NCI-H1092 treated with DMSO at 0.1 percent for 48 hours (cell line): ENCODE results near the gene MEAK7.

Experiments
- DNase-seq: peaks from one replicate; lab custom pipeline; 2025; lab: John Stamatoyannopoulos, UW

MEAK7 gene

DNA sequence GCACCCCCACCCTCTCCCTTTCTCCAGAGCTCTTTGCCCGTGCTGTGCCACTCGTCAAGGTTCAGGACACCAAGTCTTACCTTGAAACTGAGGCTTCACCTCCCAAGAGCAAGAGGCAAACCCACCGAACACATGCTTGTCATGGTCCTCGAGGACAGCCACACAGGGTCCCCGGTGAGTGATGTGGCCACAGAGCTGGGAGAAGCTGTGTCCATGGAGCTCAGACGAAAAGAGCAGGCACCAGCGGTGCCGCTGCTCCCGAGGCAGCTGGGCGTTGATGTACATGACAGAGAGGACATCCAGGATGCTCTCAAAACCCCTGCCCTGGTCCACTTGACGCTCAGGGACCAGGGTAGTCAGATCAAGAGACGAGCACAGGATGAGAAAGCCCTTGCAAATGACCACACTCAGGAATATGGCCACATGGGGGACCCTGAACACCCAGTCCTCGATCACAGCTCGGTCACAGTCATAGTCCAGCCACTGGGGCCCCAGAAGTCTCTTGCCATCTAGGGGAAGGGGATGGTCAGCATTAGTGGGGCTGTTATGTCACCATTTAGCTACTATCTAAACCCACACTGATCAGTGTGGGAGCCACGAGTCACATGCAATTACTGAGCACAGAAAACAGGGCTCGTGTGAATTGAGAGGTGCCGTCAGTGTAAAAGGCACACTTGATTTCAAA lies 17.8 kb downstream of the MEAK7 start:
- no peak for DNase-seq

DNA sequence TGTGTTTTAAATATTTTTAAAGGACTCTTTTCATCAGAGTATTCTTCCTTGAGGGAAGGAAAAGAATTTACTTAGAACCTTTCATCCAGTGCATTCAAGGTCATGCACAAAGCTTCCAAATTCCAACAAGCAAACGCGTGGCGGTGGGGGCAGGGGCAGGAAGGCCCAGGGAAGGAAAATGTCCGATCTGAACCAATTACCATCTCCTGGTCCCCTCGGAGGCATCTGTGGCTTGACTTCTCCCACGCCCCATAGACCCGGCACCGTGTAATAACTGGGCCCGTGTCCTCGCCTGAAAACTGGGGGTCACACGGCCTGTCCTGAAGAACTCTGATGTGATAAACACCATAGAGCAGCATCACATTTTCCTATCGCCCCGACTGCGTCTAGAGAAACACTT lies 18.3 kb downstream of the MEAK7 start:
- DNase-seq = no peak

DNA sequence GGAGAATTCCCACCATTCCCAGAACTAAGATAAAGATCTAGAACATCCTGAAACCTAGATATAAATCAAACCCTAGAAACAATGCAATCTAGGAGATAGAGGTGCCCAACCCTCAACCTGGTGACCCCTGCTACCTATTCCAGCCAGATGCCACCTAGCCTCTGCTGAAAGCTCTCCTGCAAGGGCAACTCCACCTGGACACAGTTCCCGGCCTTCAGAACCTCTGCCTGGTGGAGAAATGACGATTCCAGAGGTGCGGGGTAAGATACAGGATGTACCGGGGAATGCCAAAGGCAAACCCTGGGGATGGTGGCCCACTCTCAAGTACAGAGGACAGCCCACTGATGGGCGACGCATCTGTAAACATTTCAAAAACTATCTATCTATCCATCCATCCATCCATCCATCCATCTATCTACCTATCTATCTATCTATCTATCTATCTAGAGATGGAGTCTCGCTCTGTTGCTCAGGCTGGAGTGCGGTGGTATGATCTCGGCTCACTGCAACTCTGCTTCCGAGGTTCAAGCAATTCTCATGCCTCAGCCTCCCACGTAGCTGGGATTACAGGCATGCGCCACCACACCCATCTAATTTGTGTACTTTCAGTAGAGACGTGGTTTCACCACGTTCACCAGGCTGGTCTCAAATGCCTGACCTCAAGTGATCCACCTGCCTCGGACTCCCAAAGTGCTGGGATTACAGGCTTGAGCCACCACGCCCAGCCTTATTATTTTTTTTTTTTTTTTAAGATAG lies 19.0 kb downstream of the MEAK7 start:
- DNase-seq = no peak

GRCh38 chr16:84484579-84485254 lies 19.7 kb downstream of the MEAK7 start:
- peak; percentile 22 for DNase-seq

GRCh38 chr16:84483882-84484565 lies 20.4 kb downstream of the MEAK7 start:
- DNase-seq = no peak

DNA sequence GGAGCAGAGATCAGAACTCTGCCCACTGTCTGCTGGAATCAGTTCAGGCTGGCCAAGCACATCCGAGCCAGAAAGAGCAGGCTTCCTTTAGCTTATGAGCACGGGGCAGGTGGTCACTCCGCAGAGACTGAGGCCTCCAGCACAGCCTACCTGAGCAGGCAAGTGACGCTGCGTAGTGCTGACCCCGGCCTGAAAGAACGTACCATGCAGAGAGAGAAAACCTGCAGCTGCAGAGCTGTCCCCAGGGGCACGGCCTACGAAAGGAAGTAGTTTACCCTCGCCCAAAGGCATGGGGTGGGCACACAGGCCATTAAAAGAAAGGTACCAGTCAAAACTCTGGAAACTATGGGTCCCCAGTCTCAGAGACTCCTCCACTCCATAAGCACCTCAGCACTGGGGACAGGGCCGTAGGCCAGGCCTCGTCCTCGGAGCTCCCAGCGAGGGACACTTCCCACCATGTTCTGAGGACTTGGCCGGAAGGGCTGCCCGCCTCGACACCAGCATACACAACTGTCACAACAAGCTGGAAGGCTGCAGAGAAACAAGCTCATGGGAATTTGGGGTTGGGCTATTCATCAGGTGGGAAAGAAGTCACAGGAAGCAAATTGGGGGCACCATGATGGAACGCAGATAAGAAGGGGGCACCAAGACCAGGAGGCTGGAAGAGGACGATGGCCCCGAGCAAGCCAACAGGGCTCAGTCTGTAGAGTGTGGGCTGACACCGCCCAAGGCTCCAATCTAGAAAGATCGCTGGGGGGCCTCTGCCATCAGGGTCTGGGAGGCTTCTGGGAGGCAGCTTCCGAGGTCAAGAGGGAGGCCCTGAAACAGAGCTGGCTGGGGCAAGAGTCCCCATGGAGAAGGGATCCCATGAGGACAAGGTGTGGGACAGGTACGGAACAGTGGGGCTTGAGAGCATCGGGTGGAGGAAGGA lies 21.2 kb downstream of the MEAK7 start:
- no peak for DNase-seq

- DNase-seq = no peak
These were observed 22.2 kb downstream of the MEAK7 start for GRCh38 chr16:84482001-84482891.

GRCh38 chr16:84481051-84481735 lies 23.3 kb downstream of the MEAK7 start:
- no peak for DNase-seq

DNA sequence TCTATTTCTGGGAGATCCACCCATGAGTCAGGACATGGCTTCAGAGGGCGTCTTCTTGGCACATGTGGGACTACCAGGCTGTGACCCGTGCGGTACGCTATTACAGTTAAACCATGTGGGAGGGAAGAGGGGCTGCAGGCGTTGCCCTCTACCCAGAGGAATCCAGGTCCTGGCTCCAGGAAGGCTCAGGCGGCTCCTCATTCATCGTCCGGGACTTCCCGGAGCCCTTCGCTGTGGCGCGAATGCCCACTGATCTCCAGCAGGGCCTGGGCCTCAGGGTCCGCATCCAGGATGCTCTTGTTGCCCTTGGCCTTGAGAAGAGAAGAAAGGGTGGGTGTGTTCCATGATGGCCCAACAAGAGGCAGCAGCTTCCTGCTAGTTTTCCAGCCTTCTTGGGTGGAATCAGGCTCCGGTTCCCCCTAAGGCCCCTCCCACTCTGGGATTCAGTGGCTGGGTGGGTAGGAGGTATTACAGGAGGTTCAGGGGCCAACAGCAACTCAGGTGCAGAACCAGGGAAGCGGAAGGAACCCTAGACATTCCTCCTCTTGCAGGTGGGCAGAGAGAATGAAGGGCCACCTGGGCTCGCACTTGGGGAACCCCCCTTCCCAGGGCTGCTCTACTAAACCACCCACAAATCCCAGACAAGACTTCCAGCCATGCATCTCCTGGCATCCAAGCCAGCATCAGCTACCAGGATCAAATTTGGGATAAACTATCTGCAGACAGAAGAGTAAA lies 24.6 kb downstream of the MEAK7 start:
- no peak for DNase-seq

GRCh38 chr16:84478172-84478947 lies 26.1 kb downstream of the MEAK7 start:
- no peak for DNase-seq

DNA sequence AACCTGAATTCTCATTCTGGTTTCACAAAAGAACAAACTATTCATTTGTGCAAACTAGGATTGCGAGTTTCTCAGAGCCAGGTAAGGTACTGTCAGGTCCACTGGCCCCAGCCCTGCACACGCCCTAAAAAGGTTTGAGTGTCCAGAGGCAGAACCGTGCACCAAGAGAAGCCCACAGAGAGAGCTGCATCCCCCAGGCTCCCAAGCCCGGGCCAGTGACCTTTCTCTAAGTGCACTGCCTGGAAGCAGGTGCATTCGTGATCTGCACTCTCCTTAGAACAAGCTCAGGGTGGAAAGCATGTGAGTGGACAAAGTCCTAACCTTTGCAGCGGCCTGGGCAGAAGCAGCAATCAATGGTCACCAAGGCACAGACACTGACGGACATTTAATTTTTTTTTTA lies 26.8 kb downstream of the MEAK7 start:
- no peak for DNase-seq

- no peak for DNase-seq
These were observed 28.1 kb downstream of the MEAK7 start for GRCh38 chr16:84476401-84476800.

DNA sequence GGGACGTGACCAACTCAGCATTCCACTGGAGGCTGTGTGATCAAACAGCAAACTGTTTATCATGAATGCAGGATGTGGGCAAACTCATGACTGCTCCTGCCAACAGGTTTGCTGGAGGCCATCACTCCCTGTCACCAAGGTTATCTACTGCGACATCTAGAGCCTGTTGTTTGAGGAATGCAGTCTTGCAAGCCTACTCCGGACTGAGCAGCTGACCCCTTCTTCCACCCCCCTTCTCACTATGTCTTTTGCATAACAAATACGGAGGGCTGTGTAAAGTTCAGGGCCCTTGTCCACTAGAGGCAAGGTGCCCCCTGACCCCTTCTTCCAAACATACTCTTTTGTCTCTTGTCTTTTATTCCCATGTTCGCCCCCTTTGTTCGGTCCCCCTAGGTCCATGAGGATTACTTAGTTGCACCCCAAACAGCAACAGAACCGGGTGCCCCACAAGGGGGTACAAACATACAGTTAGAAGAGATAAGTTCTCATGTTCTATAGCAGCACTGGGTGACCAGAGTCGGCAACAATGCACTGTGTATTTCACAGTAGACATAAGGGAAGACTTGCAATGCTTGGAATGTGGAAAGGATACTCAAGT lies 28.7 kb downstream of the MEAK7 start:
- no peak for DNase-seq

DNA sequence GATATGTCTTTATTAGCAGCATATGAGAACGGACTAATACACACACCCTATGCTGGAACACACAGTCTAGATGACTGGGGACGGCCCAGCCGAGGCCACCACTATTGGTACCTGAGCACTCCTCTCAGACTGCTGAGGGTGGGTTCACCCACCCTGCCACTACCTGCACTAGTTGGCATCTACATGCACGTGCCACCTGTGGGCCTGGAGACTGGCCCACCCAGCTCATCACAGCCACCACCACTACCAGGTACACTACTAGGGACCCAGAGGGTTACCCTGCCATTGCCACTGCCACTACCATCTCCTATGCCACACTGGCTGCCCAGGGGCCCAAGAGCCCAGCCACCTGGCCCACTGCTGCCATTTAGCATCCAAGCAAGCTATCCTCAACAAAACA lies 32.5 kb downstream of the MEAK7 start:
- no peak for DNase-seq

DNA sequence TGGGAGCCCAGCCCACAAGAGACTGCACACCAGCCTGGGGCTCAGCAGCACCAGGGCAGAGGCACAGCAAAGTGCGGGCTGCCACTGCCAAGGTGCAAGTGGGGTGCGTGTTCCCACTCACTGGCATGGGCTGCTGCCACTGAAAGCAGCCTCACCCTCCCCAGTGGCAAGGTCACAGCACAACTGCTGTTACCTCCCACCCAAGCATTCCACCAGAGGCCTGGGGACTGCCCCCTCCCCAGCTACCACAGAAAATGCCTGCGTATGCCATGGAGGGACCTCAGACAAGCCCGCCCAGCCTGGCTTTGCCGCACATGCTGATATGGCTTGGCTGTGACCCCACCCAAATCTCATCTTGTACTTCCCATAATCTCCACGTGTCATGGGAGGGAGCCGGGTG lies 33.1 kb downstream of the MEAK7 start:
- no peak for DNase-seq

DNA sequence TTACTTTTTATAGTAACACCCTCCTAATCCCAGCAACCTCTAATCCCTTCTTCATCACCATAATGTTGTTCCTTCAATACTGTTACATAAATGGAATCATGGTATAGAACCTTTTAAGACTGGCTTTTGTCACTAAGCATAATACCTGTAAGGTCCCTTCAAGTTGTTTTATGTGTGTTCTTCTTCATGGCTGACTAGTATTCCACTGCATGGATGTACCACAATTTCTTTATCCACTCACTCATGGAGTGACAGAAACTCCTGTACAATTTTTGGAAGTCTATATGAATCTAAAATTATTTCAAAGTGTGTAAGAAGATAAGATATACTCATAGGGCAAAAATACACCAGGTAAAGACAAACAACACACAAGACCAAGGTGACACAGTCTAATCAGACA lies 36.8 kb downstream of the MEAK7 start:
- no peak for DNase-seq

GRCh38 chr16:84467256-84467655 lies 37.2 kb downstream of the MEAK7 start:
- DNase-seq = no peak

DNA sequence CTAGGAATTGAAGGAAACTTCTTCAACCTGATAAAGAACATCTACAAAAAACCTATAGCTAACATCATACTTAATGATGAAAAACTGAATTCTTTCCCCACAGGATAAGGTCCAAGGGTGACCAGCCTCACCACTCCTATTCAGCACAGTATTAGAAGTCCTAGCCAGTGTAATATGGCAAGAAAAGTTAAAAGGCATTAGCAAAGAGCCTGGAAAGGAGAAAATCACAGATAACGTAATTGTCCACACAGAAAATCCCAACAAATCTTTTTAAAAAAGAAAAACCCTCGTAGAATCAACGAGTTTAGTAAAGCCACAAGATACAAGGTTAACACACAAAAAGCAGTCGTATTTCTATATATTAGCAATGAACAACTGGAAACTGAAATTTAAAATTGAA lies 37.8 kb downstream of the MEAK7 start:
- DNase-seq = no peak
